OCI-LY7 (cell line): ENCODE data around the gene KCNH6. TPM values are rescaled to one million over a fixed set of nuclear protein-coding genes. Genes with fewer than 3 reads are reported as not detected.

ENCODE experiments used
- BruUV-seq: library from RNA; stranded (reverse); fragments of 400-500 nt; replicated peaks from 2 replicates; lab custom pipeline; 2021; lab: Mats Ljungman, UMichigan
- CTCF ChIA-PET: fragments of 300-600 bp; sonication (Branson Sonifier 250); formaldehyde crosslinking; loops from one replicate; lab custom pipeline; 2022; ENCODE audit warnings: antibody characterized with exemption; ENCODE audit not compliant: unreplicated experiment; lab: Charles Lee
- POLR2A ChIA-PET: fragments of 300-600 bp; sonication (Branson Sonifier 250); formaldehyde crosslinking; loops from one replicate; lab custom pipeline; 2022; ENCODE audit warnings: antibody characterized with exemption; lab: Charles Lee
- DNase-seq: peaks from one replicate; pipeline ENCODE4 v3.0.0-alpha.2; 2015; ENCODE audit warnings: low spot score
- H2AFZ ChIP-seq: fragments of 200-600 bp; sonication (generic), shearing (Covaris generic); 2 replicates; pipeline ENCODE4 v1.6.1; 2014; ENCODE audit warnings: mild to moderate bottlenecking, antibody characterized with exemption, low read length, moderate library complexity
- H3K27ac ChIP-seq: fragments of 200-600 bp; sonication (generic); 2 replicates; pipeline ENCODE4 v1.5.1; 2014; ENCODE audit warnings: mixed run types, low read depth, mild to moderate bottlenecking, moderate library complexity, low read length, inconsistent platforms; ENCODE audit not compliant: poor library complexity, severe bottlenecking
- H3K36me3 ChIP-seq: fragments of 200-600 bp; sonication (generic); 2 replicates; pipeline ENCODE4 v1.6.1; 2014; ENCODE audit warnings: mild to moderate bottlenecking, antibody characterized with exemption, low read length, moderate library complexity, mixed read lengths; ENCODE audit not compliant: insufficient read depth
- H3K4me1 ChIP-seq: fragments of 200-600 bp; sonication (generic); 2 replicates; pipeline ENCODE4 v1.5.1; 2014; ENCODE audit warnings: mild to moderate bottlenecking, low read length; ENCODE audit not compliant: insufficient read depth, poor library complexity, severe bottlenecking
- H3K4me2 ChIP-seq: fragments of 200-600 bp; sonication (generic); 2 replicates; pipeline ENCODE4 v1.6.1; 2014; ENCODE audit warnings: mild to moderate bottlenecking, low read length
- H3K4me3 ChIP-seq: fragments of 200-600 bp; sonication (generic); 2 replicates; pipeline ENCODE4 v1.5.1; 2014; ENCODE audit warnings: mild to moderate bottlenecking, low read depth, low read length; ENCODE audit not compliant: poor library complexity, severe bottlenecking
- H3K79me2 ChIP-seq: fragments of 200-600 bp; sonication (generic); 2 replicates; pipeline ENCODE4 v1.6.1; 2016; ENCODE audit warnings: low read depth, mild to moderate bottlenecking, low read length, moderate library complexity, mixed read lengths; ENCODE audit not compliant: insufficient read depth
- H3K9me2 ChIP-seq: fragments of 200-600 bp; sonication (generic); 2 replicates; pipeline ENCODE4 v1.6.1; 2016; ENCODE audit warnings: mild to moderate bottlenecking, low read length, mixed read lengths; ENCODE audit not compliant: insufficient read depth
- H3K9me3 ChIP-seq: fragments of 200-600 bp; sonication (generic); 2 replicates; pipeline ENCODE4 v1.6.1; 2014; ENCODE audit warnings: mild to moderate bottlenecking, mixed run types, low read length, mixed read lengths
- H4K20me1 ChIP-seq: fragments of 200-600 bp; sonication (generic); 2 replicates; pipeline ENCODE4 v1.6.1; 2014; ENCODE audit warnings: mild to moderate bottlenecking, antibody characterized with exemption, low read length, moderate library complexity, mixed read lengths; ENCODE audit not compliant: insufficient read depth
- EZH2phosphoT487 ChIP-seq: fragments of 200-600 bp; sonication (generic); IDR thresholded peaks from 2 replicates; pipeline ENCODE4 v1.6.1; 2018; ENCODE audit warnings: low read depth, borderline replicate concordance, mild to moderate bottlenecking, mixed run types, antibody characterized with exemption, low read length, moderate library complexity, mixed read lengths
- intact Hi-C: fragments of 100-400 bp; cut with micrococcal nuclease; formaldehyde crosslinking; loops from one replicate; pipeline ENCODE4 v1.10.0; 2022; ENCODE audit not compliant: unreplicated experiment
- total RNA-seq, 2 experiments: library from RNA; depleted of rRNA in 1 of 2; stranded (reverse); fragments of >200 nt in 1 of 2; shearing (Covaris generic) in 1 of 2; gene quantifications; 2 replicates each; pipeline ENCODE4 v1.2.3, GENCODE V29; 2014 to 2022
- TF ChIP-seq, protein P1 (sequence below): fragments of 200-600 bp; sonication (generic); conservative IDR thresholded peaks from 2 replicates; pipeline ENCODE4 v1.5.1; 2014; ENCODE audit warnings: mild to moderate bottlenecking, antibody characterized with exemption, low read length, moderate library complexity, mixed read lengths

KCNH6 gene
- total RNA-seq, 2 experiments from 2014 or later, result not detected

DNA sequence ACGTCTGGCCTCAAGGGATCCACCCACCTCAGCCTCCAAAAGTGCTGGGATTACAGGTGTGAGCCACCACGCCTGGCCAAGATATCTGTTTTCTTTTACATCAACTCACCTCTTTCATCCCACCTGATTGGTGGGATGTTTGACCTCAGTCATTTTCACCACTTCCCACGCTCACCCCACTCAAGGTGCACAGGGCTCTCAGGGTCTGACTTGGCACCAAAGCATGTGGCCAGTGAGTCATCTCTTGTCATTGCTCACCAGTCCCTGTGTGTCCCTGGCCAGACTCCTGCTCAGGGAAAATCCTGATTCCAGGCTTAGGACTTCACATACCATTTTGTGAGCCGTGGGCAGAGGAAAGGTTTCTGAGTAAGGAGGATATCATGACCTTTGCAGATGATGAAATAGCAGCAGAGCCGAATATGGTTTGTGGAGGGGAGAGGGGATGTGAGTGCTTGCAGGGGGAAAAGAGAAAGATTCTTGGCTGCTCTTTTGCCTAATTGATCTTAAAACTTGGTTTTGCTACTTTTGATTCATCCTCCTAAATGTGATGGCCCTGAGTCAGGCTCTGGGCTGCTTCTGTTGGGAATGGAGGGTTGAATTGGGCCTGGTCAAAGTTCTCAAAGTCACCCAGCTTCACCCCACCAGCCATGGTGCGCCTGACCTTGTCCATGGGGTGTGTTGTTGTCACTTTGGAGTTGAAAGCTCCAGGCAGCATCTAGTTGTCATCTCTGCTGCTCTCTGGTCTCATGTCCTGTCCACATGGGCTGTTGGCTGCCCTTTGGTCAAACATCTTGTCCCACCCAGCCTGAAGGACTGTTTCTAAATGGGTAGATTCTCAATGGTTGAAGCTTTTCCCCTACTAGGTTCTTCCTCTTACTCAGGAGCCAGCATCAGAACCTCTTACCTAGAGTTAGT lies 6.0 kb upstream of the KCNH6 start:
- ChIA-PET CTCF (no interaction called here), POLR2A (no interaction called here)
- no peak overlapping the region for H3K4me2 ChIP-seq

DNA sequence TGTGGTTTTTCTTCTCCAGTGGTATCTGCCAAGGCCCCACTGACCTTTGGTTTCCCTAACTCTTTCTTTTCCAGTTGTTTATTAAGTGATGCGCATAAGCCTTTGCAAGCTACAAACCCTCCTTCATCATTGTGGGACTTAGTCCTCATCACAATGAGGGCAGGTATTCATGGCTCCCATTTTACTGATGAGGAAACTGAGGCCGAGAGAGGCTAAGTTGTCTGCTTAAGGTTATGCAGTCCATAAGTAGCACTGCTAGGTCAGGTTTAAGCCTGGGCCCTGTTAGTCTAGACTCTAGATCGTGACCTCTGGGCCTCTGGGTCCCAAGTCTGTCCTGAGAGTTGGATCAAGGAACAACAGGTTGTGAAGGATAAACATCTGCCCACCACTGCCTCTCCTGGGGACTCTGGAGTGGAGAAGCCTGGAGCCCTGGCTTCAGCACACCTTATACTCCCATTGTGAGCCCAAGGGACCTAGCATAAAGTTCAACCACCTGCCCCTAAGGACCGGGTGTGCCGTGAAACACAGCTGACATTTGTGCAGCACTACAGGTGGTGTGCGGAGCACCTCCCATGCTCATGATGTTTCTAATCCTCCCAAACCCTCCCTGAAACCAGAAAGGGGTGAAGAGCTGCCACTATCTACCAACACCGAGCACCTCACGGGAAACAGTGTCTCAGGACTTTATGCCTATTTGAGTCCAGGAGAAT lies 5.2 kb upstream of the KCNH6 start:
- POLR2A ChIA-PET, result no interaction called here

More for the DNA sequence above, 6.0 kb upstream of the KCNH6 start:
- Histone ChIP-seq H3K9me2 (no peaks in the 10 kb centered on the region), H3K4me1 (no peaks in the 10 kb centered on the region), H3K4me3 (no peak overlapping the region), H2AFZ (no peak overlapping the region), H3K79me2 (no peaks in the 10 kb centered on the region), H3K9me3 (no peaks in the 10 kb centered on the region), H3K27ac (no peak overlapping the region), H3K36me3 (no peaks in the 10 kb centered on the region), H4K20me1 (no peaks in the 10 kb centered on the region)
- no TSS peak for BruUV-seq
- TF ChIP-seq, protein P1, sequence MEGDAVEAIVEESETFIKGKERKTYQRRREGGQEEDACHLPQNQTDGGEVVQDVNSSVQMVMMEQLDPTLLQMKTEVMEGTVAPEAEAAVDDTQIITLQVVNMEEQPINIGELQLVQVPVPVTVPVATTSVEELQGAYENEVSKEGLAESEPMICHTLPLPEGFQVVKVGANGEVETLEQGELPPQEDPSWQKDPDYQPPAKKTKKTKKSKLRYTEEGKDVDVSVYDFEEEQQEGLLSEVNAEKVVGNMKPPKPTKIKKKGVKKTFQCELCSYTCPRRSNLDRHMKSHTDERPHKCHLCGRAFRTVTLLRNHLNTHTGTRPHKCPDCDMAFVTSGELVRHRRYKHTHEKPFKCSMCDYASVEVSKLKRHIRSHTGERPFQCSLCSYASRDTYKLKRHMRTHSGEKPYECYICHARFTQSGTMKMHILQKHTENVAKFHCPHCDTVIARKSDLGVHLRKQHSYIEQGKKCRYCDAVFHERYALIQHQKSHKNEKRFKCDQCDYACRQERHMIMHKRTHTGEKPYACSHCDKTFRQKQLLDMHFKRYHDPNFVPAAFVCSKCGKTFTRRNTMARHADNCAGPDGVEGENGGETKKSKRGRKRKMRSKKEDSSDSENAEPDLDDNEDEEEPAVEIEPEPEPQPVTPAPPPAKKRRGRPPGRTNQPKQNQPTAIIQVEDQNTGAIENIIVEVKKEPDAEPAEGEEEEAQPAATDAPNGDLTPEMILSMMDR, result no peak
- TF ChIP-seq EZH2phosphoT487, result no peak
- DNase-seq, result no peak
- intact Hi-C loops, result no loop called here

More for the DNA sequence above, 5.2 kb upstream of the KCNH6 start:
- Histone ChIP-seq H3K4me3 (no peak overlapping the region), H3K4me1 (no peaks in the 10 kb centered on the region), H3K9me2 (no peaks in the 10 kb centered on the region), H3K4me2 (no peak overlapping the region), H2AFZ (no peak overlapping the region), H3K27ac (no peak overlapping the region), H4K20me1 (no peaks in the 10 kb centered on the region), H3K9me3 (no peaks in the 10 kb centered on the region), H3K36me3 (no peaks in the 10 kb centered on the region), H3K79me2 (no peaks in the 10 kb centered on the region)
- intact Hi-C loops, result no loop called here
- no peak for DNase-seq
- TF ChIP-seq, protein P1, result no peak
- no peak for TF ChIP-seq EZH2phosphoT487
- CTCF ChIA-PET, result interaction anchor here (0.5 kb wide), 1 partner anchor 22 kb away, joined by 3 read pairs; no protein-coding TSS in a partner anchor
- no TSS peak for BruUV-seq
